K562 (cell line): Measurements from ENCODE around the gene CCNI. TPM values are rescaled to one million over a fixed set of nuclear protein-coding genes. Genes with fewer than 3 reads are reported as not detected.

Source experiments
- ATAC-seq: fragments of 200-7000 bp; cut with Tn5 transposase; 3 replicates; pipeline ENCODE4 v1.9.1; 2020; ENCODE audit warnings: moderate library complexity
- BruUV-seq: library from RNA; stranded (reverse); fragments of 400-500 nt; replicated peaks from 2 replicates; lab custom pipeline; 2021; lab: Mats Ljungman, UMichigan
- CTCF ChIA-PET: fragments of 300-600 bp; formaldehyde crosslinking; extraction: SDS; loops from one replicate; lab custom pipeline; 2021; ENCODE audit warnings: low intra/inter-chr PET ratio; lab: Yijun Ruan, JAX
- POLR2A ChIA-PET: fragments of 300-600, 350-650 bp; sonication (Branson Sonifier 250); formaldehyde crosslinking; extraction: SDS; loops from one replicate; lab custom pipeline; 2021; ENCODE audit warnings: antibody characterized with exemption, inconsistent platforms; lab: Yijun Ruan, JAX
- DNase-seq, 4 experiments: peaks; one replicate each; pipeline versions ENCODE4 v3.0.0 to v3.0.0-alpha.2; 2011 to 2018; ENCODE audit warnings: low spot score in 3 of 4, mixed read lengths in 3 of 4; ENCODE audit errors: extremely low read depth in 1 of 4
- FAIRE-seq: peaks from 2 replicates; lab custom pipeline; 2011; peaks lifted over from hg19 to GRCh38; lab: Jason Lieb, UNC
- H2AFZ ChIP-seq: 2 replicates; pipeline ENCODE4 v1.6.0; 2011; ENCODE audit warnings: low read depth, low read length, control low read depth, inconsistent platforms
- H3K27ac ChIP-seq: fragments of 200-600 bp; 3 replicates; pipeline ENCODE4 v1.8.0; 2011; ENCODE audit warnings: low read depth, mild to moderate bottlenecking, control low read depth, inconsistent platforms, low read length, moderate library complexity, mixed read lengths; ENCODE audit errors: extremely low read depth
- H3K27me3 ChIP-seq, 2 experiments: fragments of 300-600 bp in 1 of 2; 2 replicates in 1 of 2; 3 replicates in 1 of 2; pipeline versions ENCODE4 v1.6.0 to v1.8.0; 2011; ENCODE audit warnings: inconsistent platforms in 2 of 2, low read length in 2 of 2, mild to moderate bottlenecking in 1 of 2, mixed read lengths in 1 of 2, moderate library complexity in 1 of 2; ENCODE audit not compliant: control insufficient read depth in 2 of 2, insufficient read depth in 2 of 2
- H3K36me3 ChIP-seq: fragments of 300-600 bp; 3 replicates; pipeline ENCODE4 v1.8.0; 2011; ENCODE audit warnings: mild to moderate bottlenecking, low read length, inconsistent platforms; ENCODE audit not compliant: control insufficient read depth, insufficient read depth
- H3K4me1 ChIP-seq, 2 experiments: fragments of 200-600 bp in 1 of 2; replicated peaks in 1 of 2; 2 replicates in 1 of 2; 3 replicates in 1 of 2; pipeline versions ENCODE4 v1.5.1 to v1.8.0; 2011; ENCODE audit warnings: inconsistent platforms in 2 of 2, low read length in 2 of 2, mild to moderate bottlenecking in 1 of 2, mixed read lengths in 1 of 2, moderate library complexity in 1 of 2; ENCODE audit not compliant: control insufficient read depth in 2 of 2, insufficient read depth in 2 of 2
- H3K4me2 ChIP-seq: 2 replicates; pipeline ENCODE4 v1.6.1; 2011; ENCODE audit warnings: low read length, control low read depth, inconsistent platforms, mixed read lengths; ENCODE audit not compliant: insufficient read depth
- H3K4me3 ChIP-seq: fragments of 200-600 bp; sonication (generic), shearing (Covaris generic); 2 replicates; pipeline ENCODE4 v1.5.1; 2016; ENCODE audit warnings: control low read depth, inconsistent platforms
- H3K79me2 ChIP-seq: fragments of 200-600 bp; 3 replicates; pipeline ENCODE4 v1.8.0; 2011; ENCODE audit warnings: low read length, inconsistent platforms; ENCODE audit not compliant: control insufficient read depth, insufficient read depth
- H3K9ac ChIP-seq, 2 experiments: 2 replicates each; pipeline versions ENCODE4 v1.6.0 to v1.6.1; 2011; ENCODE audit warnings: low read depth in 2 of 2, low read length in 2 of 2, control low read depth in 1 of 2, inconsistent platforms in 1 of 2, mild to moderate bottlenecking in 1 of 2, mixed read lengths in 1 of 2; ENCODE audit not compliant: insufficient read depth in 1 of 2
- H3K9me1 ChIP-seq: one replicate; pipeline ENCODE4 v1.6.0; 2011; ENCODE audit warnings: inconsistent platforms, mild to moderate bottlenecking, low read length, moderate library complexity; ENCODE audit not compliant: control insufficient read depth, insufficient read depth
- H3K9me3 ChIP-seq: replicated peaks from 2 replicates; pipeline ENCODE4 v1.5.1; 2011; ENCODE audit warnings: low read depth, low read length, inconsistent platforms; ENCODE audit not compliant: control insufficient read depth, insufficient read depth
- H4K20me1 ChIP-seq: replicated peaks from 2 replicates; pipeline ENCODE4 v1.6.1; 2011; ENCODE audit warnings: low read length, inconsistent platforms, mixed read lengths; ENCODE audit not compliant: control insufficient read depth, insufficient read depth
- CEBPG ChIP-seq, 3 experiments: fragments of 200-800 bp in 1 of 3; sonication (Bioruptor generic) in 1 of 3; sonication (generic) in 1 of 3; formaldehyde crosslinking in 1 of 3; IDR thresholded peaks in 2 of 3; conservative IDR thresholded peaks in 1 of 3; 2 replicates each; pipeline versions ENCODE4 v1.6.1 to v1.8.0; 2016 to 2022; ENCODE audit warnings: missing compliant biosample characterization in 2 of 3, missing genetic modification characterization in 2 of 3, mild to moderate bottlenecking in 1 of 3, missing genetic modification reagents in 1 of 3
- DLX4 ChIP-seq: fragments of 250-450 bp; sonication (Bioruptor Pico); IDR thresholded peaks from 2 replicates; pipeline ENCODE4 v1.6.1; 2021; ENCODE audit warnings: mild to moderate bottlenecking
- ETS2 ChIP-seq: IDR thresholded peaks from 2 replicates; pipeline ENCODE4 v1.6.1; 2016; ENCODE audit warnings: borderline replicate concordance, missing genetic modification characterization, mild to moderate bottlenecking, moderate library complexity, missing compliant biosample characterization; ENCODE audit not compliant: poor library complexity, severe bottlenecking
- POLR2H ChIP-seq: IDR thresholded peaks from 2 replicates; pipeline ENCODE4 v1.6.1; 2016; ENCODE audit warnings: missing genetic modification characterization, low read depth, mild to moderate bottlenecking, control low read depth, missing compliant biosample characterization, moderate library complexity
- ZBTB33 ChIP-seq: sonication (generic); formaldehyde crosslinking; IDR thresholded peaks from 2 replicates; pipeline ENCODE4 v1.8.1; 2023; ENCODE audit warnings: mild to moderate bottlenecking, missing genetic modification reagents
- ZBTB40 ChIP-seq, 2 experiments: fragments of 450-650 bp in 1 of 2; sonication (generic) in 1 of 2; formaldehyde crosslinking in 1 of 2; IDR thresholded peaks; 2 replicates each; pipeline versions ENCODE4 v1.7.1 to v1.9.0; 2016 to 2022; ENCODE audit warnings: inconsistent platforms in 1 of 2, mild to moderate bottlenecking in 1 of 2, missing genetic modification reagents in 1 of 2
- WGBS: fragments of 100-300 bp; shearing (Covaris generic); methylation state at CpG from one replicate; pipeline ENCODE4 v1.1.6; 2016; ENCODE audit warnings: low coverage, mixed read lengths; ENCODE audit not compliant: insufficient coverage; ENCODE audit errors: missing lambda C conversion rate; 5-methylcytosine and 5-hydroxymethylcytosine counted together
- in situ Hi-C: fragments of 300-500 bp; cut with MboI; formaldehyde crosslinking; loops from 4 replicates; pipeline ENCODE4 v1.15.0; 2018; ENCODE audit warnings: inconsistent platforms, mixed read lengths
- intact Hi-C: fragments of 100-400 bp; cut with micrococcal nuclease; formaldehyde crosslinking; loops from 2 replicates; pipeline ENCODE4 v1.14.2; 2022
- polyA plus RNA-seq, 8 experiments: library from polyadenylated mRNA; depleted of rRNA in 4 of 8; stranded (reverse) in 5 of 8; unstranded in 3 of 8; fragments of >200 nt; fragmentation: Nextera tagmentation in 2 of 8; fragmentation: Illumina TruSeq in 1 of 8; extraction: Ambion mirVana in 2 of 8; extraction: Trizol in 1 of 8; gene quantifications; 2 replicates each; pipeline versions ENCODE4 v1.2.1 to v1.2.3, GENCODE V29; 2011 to 2014; ENCODE audit warnings: inconsistent platforms in 1 of 8, missing spikeins in 1 of 8
- total RNA-seq, 7 experiments: library from RNA; depleted of rRNA in 6 of 7; stranded (reverse); fragments of >200 nt in 6 of 7; fragmentation: Illumina TruSeq in 2 of 7; extraction: Trizol in 2 of 7; gene quantifications; 2 replicates each; pipeline versions ENCODE4 v1.2.1 to v1.2.3, GENCODE V29; 2011 to 2021; ENCODE audit warnings: low replicate concordance in 1 of 7

The CCNI gene
- total and polyA plus RNA-seq, 9 of the 15 experiments (the other 6 are each of a cell fraction or from before 2014, with no cell fraction given) = 43.3 to 159 (median 98.5) TPM

- ChIA-PET CTCF (no interaction called here), POLR2A (interaction anchor here (2.1 kb wide), 1 partner anchor 12 kb away, joined by 5 read pairs; no protein-coding TSS in a partner anchor)
- Histone ChIP-seq H3K9ac (no peak overlapping the region; a peak in 1 of 4 replicates), H3K4me3 (no peak overlapping the region), H3K36me3 (no peaks in the 10 kb centered on the region), H4K20me1 (no peaks in the 10 kb centered on the region), H2AFZ (peak overlapping the region; percentile 56), H3K4me1 (peaks cover 0 to 9% of the 10 kb centered on the region in 2 experiments; a peak in 4 of 5 replicates), H3K79me2 (no peaks in the 10 kb centered on the region), H3K9me1 (no peaks in the 10 kb centered on the region), H3K27me3 (no peaks in the 10 kb centered on the region), H3K9me3 (no peaks in the 10 kb centered on the region), H3K4me2 (no peak overlapping the region), H3K27ac (no peak overlapping the region)
- BruUV-seq = no TSS peak
- WGBS = 66% methylated on average over 11 of the region's 11 CpGs
- in situ Hi-C loops (no loop called here), intact Hi-C loops (no loop called here)
- FAIRE-seq (no peak), DNase-seq (peak in 1 of 4 experiments; percentile 25), ATAC-seq (peak; percentile 85)
- no peak for TF ChIP-seq ETS2
- TF ChIP-seq CEBPG (CRISPR knock-in tag; IDR thresholded peaks at IDR 0.05) = 0 out of 2 replicates have a peak, but pooled peaks have one; percentile 22
- TF ChIP-seq CEBPG (tag; conservative IDR thresholded peaks at IDR 0.05 in 1 of 2, IDR thresholded peaks at IDR 0.05 in 1 of 2) = no peak
- TF ChIP-seq POLR2H = 0 out of 2 replicates have a peak, but pooled peaks have one; percentile 26
- no peak for TF ChIP-seq DLX4
- 0 out of 2 replicates have a peak, but pooled peaks have one; percentile 23 for TF ChIP-seq ZBTB40 (IDR thresholded peaks at IDR 0.05)
- TF ChIP-seq ZBTB40 (CRISPR knock-in tag; IDR thresholded peaks at IDR 0.05) = no peak
- peak; percentile 98 for TF ChIP-seq ZBTB33
Observed at GRCh38 chr4:77082886-77083608, 7.3 kb upstream of the CCNI start.
